GM19035 (cell line): ENCODE measurements around the gene RASSF5.
"Not testable (repeated sequence)": the region's sequence is repeated elsewhere in the genome, so short reads cannot be mapped to it uniquely, and the experiment has no call there.

Experiments used
- ATAC-seq: cut with Tn5 transposase; IDR thresholded peaks from one replicate; pipeline ENCODE4 v1.9.1; 2021; ENCODE audit not compliant: unreplicated experiment

Gene RASSF5

GRCh38 chr1:206566999-206567398 lies 59.7 kb downstream of the RASSF5 start:
- no peak for ATAC-seq

- no peak for ATAC-seq
Observed at GRCh38 chr1:206568256-206568655, 60.9 kb downstream of the RASSF5 start.

- ATAC-seq, result no peak
Observed at GRCh38 chr1:206568779-206569352, 61.5 kb downstream of the RASSF5 start.

GRCh38 chr1:206569556-206569955 lies 62.2 kb downstream of the RASSF5 start:
- ATAC-seq, result no peak

- no peak for ATAC-seq
Observed at GRCh38 chr1:206570529-206570928, 63.2 kb downstream of the RASSF5 start.

GRCh38 chr1:206572835-206573234 lies 65.5 kb downstream of the RASSF5 start:
- no peak for ATAC-seq

GRCh38 chr1:206573319-206573718 lies 66.0 kb downstream of the RASSF5 start:
- no peak for ATAC-seq

GRCh38 chr1:206573762-206574161 lies 66.4 kb downstream of the RASSF5 start:
- ATAC-seq, result no peak

- ATAC-seq, result no peak
Observed at GRCh38 chr1:206575165-206575893, 68.0 kb downstream of the RASSF5 start.

GRCh38 chr1:206575894-206576737 lies 68.8 kb downstream of the RASSF5 start:
- ATAC-seq, result no peak

- ATAC-seq, result no peak
Observed at GRCh38 chr1:206577626-206578025, 70.3 kb downstream of the RASSF5 start.

GRCh38 chr1:206578068-206578977 lies 71.0 kb downstream of the RASSF5 start:
- no peak for ATAC-seq

- no peak for ATAC-seq
Observed at GRCh38 chr1:206578978-206579374, 71.6 kb downstream of the RASSF5 start.

- peak; percentile 81 for ATAC-seq
Observed at GRCh38 chr1:206579747-206580437, 72.6 kb downstream of the RASSF5 start.

- no peak for ATAC-seq
Observed at GRCh38 chr1:206580438-206581113, 73.2 kb downstream of the RASSF5 start.

GRCh38 chr1:206581114-206581497 lies 73.8 kb downstream of the RASSF5 start:
- not testable (repeated sequence) for ATAC-seq

- no peak for ATAC-seq
Observed at GRCh38 chr1:206581571-206581981, 74.2 kb downstream of the RASSF5 start.

GRCh38 chr1:206582537-206582936 lies 75.2 kb downstream of the RASSF5 start:
- ATAC-seq, result no peak

- no peak for ATAC-seq
Observed at GRCh38 chr1:206582971-206583706, 75.8 kb downstream of the RASSF5 start.
